ENCODE results near the gene FHIT.

- TF ChIP-seq CTCF (IDR thresholded peaks at IDR 0.05) (no peak), POLR2A (IDR thresholded peaks at IDR 0.05) (no peak), EP300 (IDR thresholded peaks at IDR 0.05) (no peak)
Observed at GRCh38 chr3:60582288-60582687, 669.0 kb downstream of the FHIT start.

Data from ovary (tissue), 3 donors.